LNCaP clone FGC (cell line): Measurements from ENCODE around the gene HDAC9.
A peak's percentile ranks its signal among the peaks of the same experiment; 100 is the strongest.

Source experiments
- DNase-seq: peaks from one replicate; pipeline ENCODE4 v3.0.0-alpha.2; 2011; ENCODE audit warnings: low read depth
- H3K4me3 ChIP-seq: 2 replicates; pipeline ENCODE4 v1.5.1; 2011; ENCODE audit warnings: mild to moderate bottlenecking, low read depth, low read length, control low read depth
- CTCF ChIP-seq: IDR thresholded peaks from 2 replicates; pipeline ENCODE4 v1.5.1; 2012; ENCODE audit warnings: mild to moderate bottlenecking; ENCODE audit not compliant: control insufficient read depth, insufficient read depth; ENCODE audit errors: extremely low read depth

The HDAC9 gene

GRCh38 chr7:18559756-18560155, 64.2 kb downstream of the HDAC9 start:
- DNase-seq, result no peak
- H3K4me3 ChIP-seq, result no peak overlapping the region
- TF ChIP-seq CTCF, result no peak

GRCh38 chr7:18564779-18565178, 69.2 kb downstream of the HDAC9 start:
- no peak for DNase-seq
- no peak overlapping the region for H3K4me3 ChIP-seq
- no peak for TF ChIP-seq CTCF

- DNase-seq, result no peak
- no peak for TF ChIP-seq CTCF
- no peak overlapping the region for H3K4me3 ChIP-seq
Measured at GRCh38 chr7:18565337-18565736, 69.8 kb downstream of the HDAC9 start.

GRCh38 chr7:18566205-18566604, 70.7 kb downstream of the HDAC9 start:
- DNase-seq, result no peak
- no peak for TF ChIP-seq CTCF
- H3K4me3 ChIP-seq, result no peak overlapping the region

- no peak overlapping the region for H3K4me3 ChIP-seq
- no peak for TF ChIP-seq CTCF
- no peak for DNase-seq
Measured at GRCh38 chr7:18566829-18567228, 71.3 kb downstream of the HDAC9 start.

- DNase-seq, result no peak
- no peak for TF ChIP-seq CTCF
- H3K4me3 ChIP-seq, result no peak overlapping the region
Measured at GRCh38 chr7:18570441-18570840, 74.9 kb downstream of the HDAC9 start.

GRCh38 chr7:18570890-18571478, 75.4 kb downstream of the HDAC9 start:
- H3K4me3 ChIP-seq, result no peak overlapping the region
- no peak for DNase-seq
- TF ChIP-seq CTCF, result peak; percentile 62
